A549 (cell line): ENCODE results near the gene DEGS1. TPM values are rescaled to one million over a fixed set of nuclear protein-coding genes. Genes with fewer than 3 reads are reported as not detected.

Experiments
- ATAC-seq, 2 experiments: fragments of 200-7000 bp in 1 of 2; fragments of >200 bp in 1 of 2; cut with Nextera tagmentation in 1 of 2; cut with Tn5 transposase in 1 of 2; 3 replicates each; pipeline versions ENCODE4 v1.8.0 to v1.9.1; 2018 to 2020; ENCODE audit warnings: mild to moderate bottlenecking in 1 of 2, moderate library complexity in 1 of 2
- CTCF ChIA-PET: fragments of 300-600 bp; sonication (Branson Sonifier 250); formaldehyde crosslinking; extraction: SDS; loops from one replicate; lab custom pipeline; 2021; ENCODE audit warnings: antibody characterized with exemption, inconsistent platforms; lab: Yijun Ruan, JAX
- POLR2A ChIA-PET: fragments of 350-600 bp; formaldehyde crosslinking; extraction: SDS; loops from one replicate; lab custom pipeline; 2021; ENCODE audit warnings: antibody characterized with exemption, inconsistent platforms; lab: Yijun Ruan, JAX
- DNase-seq, 2 experiments: peaks; one replicate each; pipeline versions ENCODE4 v3.0.0 to v3.0.0-alpha.2; 2011 to 2016; ENCODE audit warnings: low read depth in 1 of 2, low spot score in 1 of 2
- FAIRE-seq: peaks from 2 replicates; lab custom pipeline; 2011; peaks lifted over from hg19 to GRCh38; lab: Jason Lieb, UNC
- H3K27ac ChIP-seq, 2 experiments: fragments of >200 bp; sonication (Bioruptor Twin); formaldehyde crosslinking; 3 replicates each; pipeline ENCODE4 v1.5.1; 2016 to 2017
- H3K4me1 ChIP-seq: fragments of >200 bp; sonication (Bioruptor Twin); formaldehyde crosslinking; 3 replicates; pipeline ENCODE4 v1.6.1; 2016
- H3K4me2 ChIP-seq: fragments of >200 bp; sonication (Bioruptor Twin); formaldehyde crosslinking; 3 replicates; pipeline ENCODE4 v1.6.1; 2016
- H3K4me3 ChIP-seq: fragments of >200 bp; sonication (Bioruptor Twin); formaldehyde crosslinking; 3 replicates; pipeline ENCODE4 v1.5.1; 2016
- H3K9me3 ChIP-seq: fragments of >200 bp; sonication (Bioruptor Twin); formaldehyde crosslinking; 3 replicates; pipeline ENCODE4 v1.6.1; 2016
- EP300 ChIP-seq, 2 experiments: fragments of >200 bp; sonication (Bioruptor Twin); formaldehyde crosslinking; IDR thresholded peaks; 2 replicates in 1 of 2; 3 replicates in 1 of 2; pipeline ENCODE4 v1.6.1; 2016 to 2017
- ESRRA ChIP-seq: fragments of 150-350 bp; IDR thresholded peaks from 2 replicates; pipeline ENCODE4 v1.6.1; 2014; ENCODE audit warnings: mild to moderate bottlenecking, low read length, borderline replicate concordance
- FOSB ChIP-seq: fragments of 250-450 bp; sonication (Bioruptor Pico); IDR thresholded peaks from 2 replicates; pipeline ENCODE4 v1.5.0; 2020; ENCODE audit warnings: mild to moderate bottlenecking, moderate library complexity
- FOXS1 ChIP-seq: fragments of 250-450 bp; sonication (Bioruptor Pico); IDR thresholded peaks from 2 replicates; pipeline ENCODE4 v1.5.0; 2020; ENCODE audit warnings: mild to moderate bottlenecking, moderate library complexity
- HDAC2 ChIP-seq: fragments of 200-600 bp; sonication (generic); IDR thresholded peaks from 2 replicates; pipeline ENCODE4 v1.6.1; 2016
- HOXA7 ChIP-seq: fragments of 250-450 bp; sonication (Bioruptor Pico); IDR thresholded peaks from 2 replicates; pipeline ENCODE4 v1.5.0; 2020; ENCODE audit warnings: mild to moderate bottlenecking, moderate library complexity
- KDM1A ChIP-seq: fragments of 200-600 bp; sonication (generic); IDR thresholded peaks from 2 replicates; pipeline ENCODE4 v1.6.1; 2016; ENCODE audit warnings: low read depth, mild to moderate bottlenecking
- KDM5A ChIP-seq: fragments of 200-600 bp; sonication (generic); IDR thresholded peaks from 2 replicates; pipeline ENCODE4 v1.6.1; 2016; ENCODE audit warnings: antibody characterized with exemption, mild to moderate bottlenecking
- MAFK ChIP-seq: fragments of 450-650 bp; IDR thresholded peaks from 2 replicates; pipeline ENCODE4 v1.6.1; 2014; ENCODE audit not compliant: partially characterized antibody
- MYC ChIP-seq: IDR thresholded peaks from 2 replicates; pipeline ENCODE4 v1.6.1; 2012; ENCODE audit warnings: mild to moderate bottlenecking, inconsistent platforms, low read length, improper control_type of control experiment, borderline replicate concordance
- NPAS2 ChIP-seq: fragments of 250-450 bp; sonication (Bioruptor Pico); IDR thresholded peaks from 2 replicates; pipeline ENCODE4 v1.8.0; 2022; ENCODE audit warnings: mild to moderate bottlenecking, moderate library complexity, borderline replicate concordance
- NR3C1 ChIP-seq: fragments of >200 bp; sonication (Bioruptor Twin); formaldehyde crosslinking; IDR thresholded peaks from 3 replicates; pipeline ENCODE4 v1.6.1; 2017
- POLR2A ChIP-seq: IDR thresholded peaks from 2 replicates; pipeline ENCODE4 v1.6.1; 2012; ENCODE audit warnings: mild to moderate bottlenecking, low read length
- POLR2AphosphoS2 ChIP-seq: conservative IDR thresholded peaks from 2 replicates; pipeline ENCODE4 v1.6.1; 2012; ENCODE audit warnings: low read length, improper control_type of control experiment, inconsistent platforms
- RFX5 ChIP-seq: fragments of 450-650 bp; IDR thresholded peaks from 2 replicates; pipeline ENCODE4 v1.7.1; 2014; ENCODE audit warnings: antibody characterized with exemption, mild to moderate bottlenecking, moderate library complexity
- ZNF302 ChIP-seq: fragments of 250-450 bp; sonication (Bioruptor Pico); IDR thresholded peaks from 2 replicates; pipeline ENCODE4 v1.9.0; 2021; ENCODE audit warnings: inconsistent platforms, mild to moderate bottlenecking, moderate library complexity
- WGBS: methylation state at CpG from one replicate; pipeline ENCODE4 v1.1.6; 2017; ENCODE audit errors: missing lambda C conversion rate; 5-methylcytosine and 5-hydroxymethylcytosine counted together
- polyA plus RNA-seq, 4 experiments: library from polyadenylated mRNA; depleted of rRNA in 3 of 4; stranded (reverse); fragments of >200 nt; fragmentation: RNase III in 1 of 4; extraction: RNeasy Plus Mini Kit Qiagen cat#74134 plus additional on column Dnase treatment in 1 of 4; gene quantifications; 2 replicates in 3 of 4; 3 replicates in 1 of 4; pipeline ENCODE4 v1.2.3, GENCODE V29; 2011 to 2017
- TF ChIP-seq, protein P1 (sequence below): fragments of >200 bp; sonication (Bioruptor Twin); formaldehyde crosslinking; IDR thresholded peaks from 3 replicates; pipeline ENCODE4 v1.5.1; 2016
- TF ChIP-seq, protein P2 (sequence below): IDR thresholded peaks from 2 replicates; pipeline ENCODE4 v1.6.1; 2012
- TF ChIP-seq, protein P3 (sequence below): fragments of 250-450 bp; sonication (Bioruptor Pico); IDR thresholded peaks from 2 replicates; pipeline ENCODE4 v1.5.0; 2020; ENCODE audit warnings: low read depth, mild to moderate bottlenecking, moderate library complexity
- TF ChIP-seq, protein P4 (sequence below): fragments of 150-350 bp; IDR thresholded peaks from 2 replicates; pipeline ENCODE4 v1.6.1; 2014; ENCODE audit warnings: low read depth, mild to moderate bottlenecking, low read length

DEGS1 gene
- polyA plus RNA-seq, 2 of the 4 experiments (the other 2 are of a cell fraction) = 109 to 112 TPM

DNA sequence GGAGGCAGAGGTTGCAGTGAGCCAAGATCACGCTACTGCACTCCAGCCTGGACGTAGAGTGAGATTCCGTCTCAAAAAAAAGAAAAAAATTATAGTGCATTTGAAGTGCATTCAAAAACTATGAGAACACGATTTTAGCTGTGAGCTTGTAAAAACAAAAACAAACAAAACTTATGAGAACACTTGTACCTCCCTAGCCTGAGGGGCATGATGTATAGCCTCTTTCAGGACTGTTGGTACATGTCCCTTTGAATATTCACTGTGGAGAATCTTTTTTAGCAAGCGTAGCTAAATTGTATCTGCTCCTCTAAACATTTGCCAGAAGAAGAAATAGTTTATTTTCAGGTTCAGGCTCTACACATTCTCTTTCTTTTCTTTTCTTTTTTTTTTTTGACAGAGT lies 9.5 kb upstream of the DEGS1 start:
- DNase-seq (no peak), ATAC-seq (no peak), FAIRE-seq (no peak)
- H3K4me2 ChIP-seq = no peak overlapping the region
- POLR2A ChIA-PET = interaction anchor here (1.2 kb wide), 1 partner anchor 9 kb away, joined by 3 read pairs; the partner anchor contains the start of gene DEGS1
- WGBS = 74% methylated on average over 5 of the region's 5 CpGs
- CTCF ChIA-PET = interaction anchor here (1.1 kb wide), 1 partner anchor 9 kb away, joined by 4 read pairs; no protein-coding TSS in a partner anchor
- no peak for TF ChIP-seq FOXS1 (CRISPR knock-in tag)
- H3K4me3 ChIP-seq = no peak overlapping the region
- peaks cover 13% of the 10 kb centered on the region for H3K4me1 ChIP-seq
- no peak overlapping the region for H3K27ac ChIP-seq
- no peaks in the 10 kb centered on the region for H3K9me3 ChIP-seq

DNA sequence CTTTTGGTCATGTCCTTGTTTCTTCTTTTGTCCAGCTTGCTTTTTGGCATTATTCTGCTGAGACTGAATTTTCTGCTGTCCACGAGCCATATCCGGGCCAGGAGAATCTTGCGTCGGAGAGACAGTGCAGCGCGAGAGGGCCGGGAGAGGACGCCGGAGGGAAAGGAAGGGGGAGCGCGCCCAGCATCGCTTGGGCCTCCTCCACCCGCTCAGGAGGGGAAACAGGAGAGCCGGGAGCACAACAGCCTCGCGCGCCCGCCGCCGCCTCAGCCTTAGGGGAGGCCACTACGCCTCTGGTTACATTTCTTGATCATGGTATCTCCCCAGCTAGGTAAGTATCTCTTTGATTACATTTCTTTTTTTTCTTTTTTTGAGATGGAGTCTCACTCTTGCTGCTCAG lies 7.4 kb upstream of the DEGS1 start:
- ChIA-PET CTCF (no interaction called here), POLR2A (no interaction called here)
- ATAC-seq = peak; percentile 77 to 90
- no peak overlapping the region for H3K4me2 ChIP-seq
- TF ChIP-seq MYC = no peak
- no peak for TF ChIP-seq KDM1A
- TF ChIP-seq EP300 (IDR thresholded peaks at IDR 0.05) = no peak
- TF ChIP-seq RFX5 = no peak
- TF ChIP-seq HDAC2 = no peak
- no peak for TF ChIP-seq NR3C1
- TF ChIP-seq, protein P1, sequence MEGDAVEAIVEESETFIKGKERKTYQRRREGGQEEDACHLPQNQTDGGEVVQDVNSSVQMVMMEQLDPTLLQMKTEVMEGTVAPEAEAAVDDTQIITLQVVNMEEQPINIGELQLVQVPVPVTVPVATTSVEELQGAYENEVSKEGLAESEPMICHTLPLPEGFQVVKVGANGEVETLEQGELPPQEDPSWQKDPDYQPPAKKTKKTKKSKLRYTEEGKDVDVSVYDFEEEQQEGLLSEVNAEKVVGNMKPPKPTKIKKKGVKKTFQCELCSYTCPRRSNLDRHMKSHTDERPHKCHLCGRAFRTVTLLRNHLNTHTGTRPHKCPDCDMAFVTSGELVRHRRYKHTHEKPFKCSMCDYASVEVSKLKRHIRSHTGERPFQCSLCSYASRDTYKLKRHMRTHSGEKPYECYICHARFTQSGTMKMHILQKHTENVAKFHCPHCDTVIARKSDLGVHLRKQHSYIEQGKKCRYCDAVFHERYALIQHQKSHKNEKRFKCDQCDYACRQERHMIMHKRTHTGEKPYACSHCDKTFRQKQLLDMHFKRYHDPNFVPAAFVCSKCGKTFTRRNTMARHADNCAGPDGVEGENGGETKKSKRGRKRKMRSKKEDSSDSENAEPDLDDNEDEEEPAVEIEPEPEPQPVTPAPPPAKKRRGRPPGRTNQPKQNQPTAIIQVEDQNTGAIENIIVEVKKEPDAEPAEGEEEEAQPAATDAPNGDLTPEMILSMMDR = no peak
- TF ChIP-seq FOSB (CRISPR knock-in tag) = no peak
- TF ChIP-seq, protein P2, sequence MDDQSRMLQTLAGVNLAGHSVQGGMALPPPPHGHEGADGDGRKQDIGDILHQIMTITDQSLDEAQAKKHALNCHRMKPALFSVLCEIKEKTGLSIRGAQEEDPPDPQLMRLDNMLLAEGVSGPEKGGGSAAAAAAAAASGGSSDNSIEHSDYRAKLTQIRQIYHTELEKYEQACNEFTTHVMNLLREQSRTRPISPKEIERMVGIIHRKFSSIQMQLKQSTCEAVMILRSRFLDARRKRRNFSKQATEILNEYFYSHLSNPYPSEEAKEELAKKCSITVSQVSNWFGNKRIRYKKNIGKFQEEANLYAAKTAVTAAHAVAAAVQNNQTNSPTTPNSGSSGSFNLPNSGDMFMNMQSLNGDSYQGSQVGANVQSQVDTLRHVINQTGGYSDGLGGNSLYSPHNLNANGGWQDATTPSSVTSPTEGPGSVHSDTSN = no peak
- peak in 1 of 2 experiments; percentile 29 for DNase-seq
- no peak overlapping the region for H3K4me3 ChIP-seq
- no peak overlapping the region for H3K27ac ChIP-seq
- no peak for FAIRE-seq
- no peaks in the 10 kb centered on the region for H3K4me1 ChIP-seq
- WGBS = 90% methylated on average over 21 of the region's 21 CpGs
- no peaks in the 10 kb centered on the region for H3K9me3 ChIP-seq

DNA sequence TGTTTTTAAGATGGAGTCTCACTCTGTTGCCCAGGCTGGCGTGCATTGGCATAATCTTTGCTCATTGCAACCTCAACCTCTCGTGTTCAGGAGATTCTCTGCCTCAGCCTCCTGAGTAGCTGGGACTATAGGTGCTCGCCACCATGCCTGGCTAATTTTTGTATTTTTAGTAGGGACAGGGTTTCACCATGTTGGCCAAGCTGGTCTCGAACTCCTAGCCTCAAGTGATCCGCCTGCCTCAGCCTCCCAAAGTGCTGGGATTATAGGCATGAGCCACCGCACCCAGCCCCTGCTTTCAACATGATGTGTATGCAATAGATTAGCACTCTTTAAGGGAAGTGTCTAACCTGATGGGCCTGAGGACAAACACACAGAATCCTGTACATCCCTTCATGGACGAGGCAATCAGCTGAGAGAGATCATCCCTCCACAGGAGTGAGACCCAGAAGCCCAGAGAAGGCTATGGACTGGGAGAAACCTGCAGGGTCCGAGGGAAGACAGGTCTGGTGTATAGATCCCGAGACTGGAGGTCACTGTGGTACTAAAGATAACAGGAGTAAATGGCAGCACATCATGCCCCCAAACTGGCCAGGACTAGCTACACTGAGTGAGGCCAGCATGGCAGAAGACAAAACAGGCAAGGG lies 5.6 kb upstream of the DEGS1 start:
- POLR2A ChIA-PET = no interaction called here
- ATAC-seq (no peak), DNase-seq (no peak), FAIRE-seq (no peak)
- WGBS = 81% methylated on average over 9 of the region's 9 CpGs
- H3K4me1 ChIP-seq = peaks cover 3% of the 10 kb centered on the region; the same call in 1 of the 3 replicates
- CTCF ChIA-PET = interaction anchor here (0.6 kb wide), 1 partner anchor 1463 kb away, joined by 5 read pairs; no protein-coding TSS in a partner anchor
- TF ChIP-seq ESRRA (no peak), FOSB (CRISPR knock-in tag) (no peak), MAFK (no peak), ZNF302 (CRISPR knock-in tag) (no peak), KDM1A (no peak), KDM5A (no peak), POLR2A (no peak), NR3C1 (no peak), HOXA7 (CRISPR knock-in tag) (no peak), NPAS2 (CRISPR knock-in tag) (no peak), POLR2AphosphoS2 (no peak), RFX5 (no peak)
- TF ChIP-seq, protein P1 = no peak
- TF ChIP-seq, protein P3, sequence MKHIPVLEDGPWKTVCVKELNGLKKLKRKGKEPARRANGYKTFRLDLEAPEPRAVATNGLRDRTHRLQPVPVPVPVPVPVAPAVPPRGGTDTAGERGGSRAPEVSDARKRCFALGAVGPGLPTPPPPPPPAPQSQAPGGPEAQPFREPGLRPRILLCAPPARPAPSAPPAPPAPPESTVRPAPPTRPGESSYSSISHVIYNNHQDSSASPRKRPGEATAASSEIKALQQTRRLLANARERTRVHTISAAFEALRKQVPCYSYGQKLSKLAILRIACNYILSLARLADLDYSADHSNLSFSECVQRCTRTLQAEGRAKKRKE (CRISPR knock-in tag) = no peak
- TF ChIP-seq, protein P4, sequence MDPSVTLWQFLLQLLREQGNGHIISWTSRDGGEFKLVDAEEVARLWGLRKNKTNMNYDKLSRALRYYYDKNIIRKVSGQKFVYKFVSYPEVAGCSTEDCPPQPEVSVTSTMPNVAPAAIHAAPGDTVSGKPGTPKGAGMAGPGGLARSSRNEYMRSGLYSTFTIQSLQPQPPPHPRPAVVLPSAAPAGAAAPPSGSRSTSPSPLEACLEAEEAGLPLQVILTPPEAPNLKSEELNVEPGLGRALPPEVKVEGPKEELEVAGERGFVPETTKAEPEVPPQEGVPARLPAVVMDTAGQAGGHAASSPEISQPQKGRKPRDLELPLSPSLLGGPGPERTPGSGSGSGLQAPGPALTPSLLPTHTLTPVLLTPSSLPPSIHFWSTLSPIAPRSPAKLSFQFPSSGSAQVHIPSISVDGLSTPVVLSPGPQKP = no peak
- TF ChIP-seq, protein P2 = no peak
- H3K4me2 ChIP-seq = no peak overlapping the region
- no peaks in the 10 kb centered on the region for H3K9me3 ChIP-seq
- no peak overlapping the region for H3K4me3 ChIP-seq
- H3K27ac ChIP-seq = no peak overlapping the region
